ENCODE measurements around the gene MRGPRE.

The MRGPRE gene

GRCh38 chr11:3225826-3226750 lies 6.1 kb downstream of the MRGPRE start:
- no peak for DNase-seq

- DNase-seq = no peak
Observed at GRCh38 chr11:3225159-3225758, 7.0 kb downstream of the MRGPRE start.

- DNase-seq = no peak
Observed at GRCh38 chr11:3224401-3225057, 7.7 kb downstream of the MRGPRE start.

GRCh38 chr11:3223932-3224381 lies 8.3 kb downstream of the MRGPRE start:
- DNase-seq = no peak

- no peak for DNase-seq
Observed at GRCh38 chr11:3222941-3223915, 9.0 kb downstream of the MRGPRE start.

GRCh38 chr11:3222003-3222855 lies 10.0 kb downstream of the MRGPRE start:
- DNase-seq = no peak

GRCh38 chr11:3221408-3222002 lies 10.7 kb downstream of the MRGPRE start:
- DNase-seq = no peak

- no peak for DNase-seq
Observed at GRCh38 chr11:3220521-3221407, 11.5 kb downstream of the MRGPRE start.

GRCh38 chr11:3220101-3220500 lies 12.1 kb downstream of the MRGPRE start:
- DNase-seq = no peak

GRCh38 chr11:3219281-3219892 lies 12.8 kb downstream of the MRGPRE start:
- no peak for DNase-seq

GRCh38 chr11:3218483-3219280 lies 13.5 kb downstream of the MRGPRE start, which contains the start of gene MRGPRG:
Gene MRGPRG (minus strand): TSS chr11:3218813. CDS start chr11:3218813, 0 bp downstream.
- DNase-seq = no peak

- no peak for DNase-seq
Observed at GRCh38 chr11:3217818-3218482, 14.3 kb downstream of the MRGPRE start.

GRCh38 chr11:3216027-3216525 lies 16.1 kb downstream of the MRGPRE start:
- DNase-seq = no peak

- DNase-seq = no peak
Observed at GRCh38 chr11:3215346-3216026, 16.7 kb downstream of the MRGPRE start.

- DNase-seq = no peak
Observed at GRCh38 chr11:3214420-3214699, 17.9 kb downstream of the MRGPRE start.

- no peak for DNase-seq
Observed at GRCh38 chr11:3213659-3214419, 18.4 kb downstream of the MRGPRE start.

GRCh38 chr11:3208272-3208671 lies 23.9 kb downstream of the MRGPRE start:
- DNase-seq = no peak
